Measurements from ENCODE around the gene NT5DC1.

GRCh38 chr6:116074732-116075390 lies 25.8 kb upstream of the NT5DC1 start:
- TF ChIP-seq CTCF (IDR thresholded peaks at IDR 0.05) (no peak), POLR2A (IDR thresholded peaks at IDR 0.05) (no peak)

All from tibial nerve (tissue), 3 donors.